HuH-7.5 (cell line): ENCODE results near the gene SIPA1L3.

ENCODE experiments used
- DNase-seq: peaks from one replicate; pipeline ENCODE4 v3.0.0; 2011; ENCODE audit warnings: low spot score

SIPA1L3 gene

DNA sequence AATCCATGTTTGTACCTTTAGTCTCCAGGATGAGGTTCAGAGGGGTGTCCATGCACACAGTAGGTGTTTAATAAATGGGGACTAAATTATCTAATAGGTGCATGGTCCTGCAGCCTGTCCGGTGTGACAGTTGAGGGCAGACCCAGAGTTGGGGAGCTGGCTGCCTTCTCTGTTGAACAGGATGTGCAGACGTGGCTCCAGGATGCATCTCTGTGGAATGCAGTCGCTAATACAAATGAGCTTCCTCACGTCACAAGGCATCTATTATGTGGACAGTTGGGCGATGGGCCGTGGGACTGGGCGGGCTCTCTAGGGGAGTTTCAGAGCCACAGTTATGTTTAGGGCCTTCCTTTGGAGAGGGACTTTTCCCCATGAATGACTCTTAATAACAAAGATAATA, 71.0 kb downstream of the SIPA1L3 start:
- DNase-seq: no peak

DNA sequence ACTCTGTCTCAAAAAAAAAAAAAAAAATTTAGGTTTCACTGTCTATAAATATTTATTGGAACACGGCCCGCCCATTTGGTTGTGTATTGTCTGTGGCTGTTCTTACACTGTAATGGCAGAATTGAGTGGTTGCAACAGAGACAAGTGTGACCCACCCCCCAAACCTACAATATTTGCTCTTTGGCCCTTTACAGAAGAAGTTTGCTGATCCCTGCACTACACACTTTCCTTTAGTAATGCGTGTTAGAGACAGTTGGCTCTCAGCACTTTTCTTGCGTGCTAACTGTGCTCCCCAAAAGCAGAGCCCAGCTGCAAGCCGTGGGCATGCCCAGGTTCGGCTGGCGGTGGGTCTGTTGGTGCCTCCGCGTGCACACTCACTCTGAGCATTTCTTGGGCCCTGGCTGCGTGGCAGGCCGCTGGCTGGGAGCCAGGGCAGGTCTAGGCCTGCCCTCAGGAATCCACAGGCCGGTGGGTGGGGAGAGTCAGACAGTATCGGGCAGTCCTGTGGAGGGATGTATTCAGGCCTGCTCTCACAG, 72.6 kb downstream of the SIPA1L3 start:
- DNase-seq: no peak

DNA sequence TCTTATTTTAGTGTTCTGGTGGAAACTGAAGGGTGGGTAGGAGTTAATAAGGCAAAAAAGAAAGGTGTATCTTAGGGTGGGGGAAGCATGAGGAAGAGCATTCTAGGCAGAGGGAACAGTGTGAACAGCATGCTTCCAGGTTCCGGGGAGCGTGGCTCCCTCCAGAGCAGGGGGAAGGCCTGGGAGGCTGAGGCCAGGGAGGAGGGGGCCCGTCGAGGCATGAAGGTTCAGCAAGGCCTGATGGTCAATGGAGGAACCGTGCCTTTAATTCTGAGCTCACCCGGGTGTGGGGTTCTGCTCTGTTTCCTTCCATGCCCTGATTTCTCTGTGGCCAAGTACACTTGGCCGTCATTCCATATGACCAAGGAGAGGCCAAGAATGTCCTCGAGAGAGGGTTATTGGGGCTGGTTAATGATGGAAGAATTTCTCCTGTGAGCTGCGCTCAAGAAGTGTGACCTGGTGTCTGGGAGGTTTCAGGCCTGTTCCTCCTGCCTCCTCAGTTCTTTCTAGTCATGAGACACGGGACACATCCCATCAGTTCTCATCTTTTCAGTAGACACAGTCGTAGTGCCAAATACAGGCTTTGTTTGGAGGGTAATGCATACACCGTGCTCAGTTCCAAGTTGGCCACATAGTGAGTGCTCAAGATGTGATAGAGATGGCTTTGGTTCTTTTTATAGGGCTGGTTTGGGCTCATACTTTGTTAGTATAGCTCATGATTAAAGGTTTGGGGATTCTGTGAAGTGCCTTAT, 73.6 kb downstream of the SIPA1L3 start:
- DNase-seq: no peak

DNA sequence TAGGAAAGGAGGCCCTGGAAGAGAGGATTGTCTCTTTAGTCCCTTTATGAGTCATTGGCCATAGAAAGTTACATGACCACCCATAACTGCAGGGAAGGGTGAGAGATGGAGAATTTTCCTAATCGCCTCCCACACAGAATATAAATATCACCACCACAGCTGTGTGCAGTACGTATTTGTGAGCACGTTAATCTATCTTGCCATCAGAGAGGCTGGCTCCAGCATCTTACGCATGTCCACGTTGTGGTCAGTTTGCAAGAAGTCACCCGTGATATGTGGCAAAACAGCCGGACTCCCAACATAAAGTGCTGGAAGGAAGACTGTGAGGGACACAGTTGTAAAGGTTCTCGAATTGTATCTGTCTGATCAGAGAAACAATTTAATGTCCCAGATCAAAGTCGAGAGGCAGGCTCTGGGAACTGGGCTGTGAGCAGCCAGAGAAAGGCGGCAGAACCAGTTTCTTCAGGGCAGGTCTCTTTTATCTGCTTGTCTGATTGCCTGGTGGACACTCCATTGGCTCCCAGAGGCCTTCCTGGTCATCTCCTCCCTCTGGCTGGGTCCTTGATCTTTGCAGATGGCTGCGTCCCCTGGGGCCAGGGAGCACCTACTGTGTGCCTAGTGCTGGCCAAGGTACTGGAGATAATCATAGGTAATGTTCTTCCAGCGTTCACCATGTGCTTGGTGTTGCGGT, 74.9 kb downstream of the SIPA1L3 start:
- DNase-seq: no peak

DNA sequence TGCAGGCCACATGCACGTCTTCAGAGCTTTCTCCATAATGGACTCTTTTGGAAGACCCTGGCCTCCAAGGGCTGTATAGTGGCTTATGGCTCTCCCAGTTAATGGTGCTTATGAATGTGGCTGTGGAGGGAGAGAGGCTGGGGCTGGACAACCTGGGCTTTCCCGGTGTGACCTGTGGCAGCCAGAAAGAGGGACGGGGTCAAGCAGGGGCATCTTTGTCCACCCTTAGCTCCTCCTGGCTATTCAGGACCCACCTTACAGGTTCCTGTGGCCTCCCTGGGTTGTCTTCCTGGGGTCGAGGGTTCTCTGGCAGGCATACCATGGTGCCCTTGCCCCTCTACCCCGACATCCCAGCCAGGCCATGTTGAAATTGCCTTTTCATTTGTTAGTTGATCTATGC, 75.6 kb downstream of the SIPA1L3 start:
- DNase-seq: no peak

DNA sequence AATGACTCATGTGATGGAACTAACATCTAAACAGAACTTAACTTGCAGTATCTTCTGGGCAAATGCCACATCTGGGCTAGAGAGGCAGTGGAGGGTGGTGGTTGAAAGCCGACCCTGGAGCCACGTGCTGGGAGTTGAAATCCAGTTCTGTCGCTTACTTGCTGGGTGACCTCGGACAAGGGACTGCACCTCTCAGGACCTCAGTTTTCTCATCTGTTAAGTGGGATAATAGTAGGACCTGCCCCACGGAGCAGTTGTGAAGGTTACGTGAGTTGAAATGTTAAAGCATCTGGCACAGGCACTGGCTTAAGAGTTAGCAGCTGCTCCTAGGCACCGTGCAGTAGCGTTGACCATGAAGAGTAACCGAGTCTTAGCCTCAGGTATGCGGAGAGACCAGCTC, 76.1 kb downstream of the SIPA1L3 start:
- no peak for DNase-seq

DNA sequence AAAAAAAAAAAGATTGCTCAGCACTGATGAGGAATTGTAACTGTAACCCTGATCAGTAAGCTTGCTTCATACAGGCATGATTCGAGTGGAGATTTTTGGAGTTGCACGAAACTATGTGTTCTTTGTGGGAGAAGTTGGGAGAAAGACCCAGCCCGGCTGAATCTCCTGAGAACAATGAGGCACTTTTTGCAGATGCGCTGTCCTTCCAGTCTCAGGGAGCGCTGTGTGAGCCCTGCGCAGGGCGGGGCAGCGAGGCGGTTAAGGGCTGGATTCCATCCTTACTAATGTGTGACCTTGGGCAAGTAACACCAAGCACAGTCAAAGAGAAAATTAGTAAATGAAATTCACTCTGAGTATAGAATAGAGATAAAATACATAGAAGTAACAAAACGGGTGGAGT, 76.9 kb downstream of the SIPA1L3 start:
- DNase-seq: no peak

DNA sequence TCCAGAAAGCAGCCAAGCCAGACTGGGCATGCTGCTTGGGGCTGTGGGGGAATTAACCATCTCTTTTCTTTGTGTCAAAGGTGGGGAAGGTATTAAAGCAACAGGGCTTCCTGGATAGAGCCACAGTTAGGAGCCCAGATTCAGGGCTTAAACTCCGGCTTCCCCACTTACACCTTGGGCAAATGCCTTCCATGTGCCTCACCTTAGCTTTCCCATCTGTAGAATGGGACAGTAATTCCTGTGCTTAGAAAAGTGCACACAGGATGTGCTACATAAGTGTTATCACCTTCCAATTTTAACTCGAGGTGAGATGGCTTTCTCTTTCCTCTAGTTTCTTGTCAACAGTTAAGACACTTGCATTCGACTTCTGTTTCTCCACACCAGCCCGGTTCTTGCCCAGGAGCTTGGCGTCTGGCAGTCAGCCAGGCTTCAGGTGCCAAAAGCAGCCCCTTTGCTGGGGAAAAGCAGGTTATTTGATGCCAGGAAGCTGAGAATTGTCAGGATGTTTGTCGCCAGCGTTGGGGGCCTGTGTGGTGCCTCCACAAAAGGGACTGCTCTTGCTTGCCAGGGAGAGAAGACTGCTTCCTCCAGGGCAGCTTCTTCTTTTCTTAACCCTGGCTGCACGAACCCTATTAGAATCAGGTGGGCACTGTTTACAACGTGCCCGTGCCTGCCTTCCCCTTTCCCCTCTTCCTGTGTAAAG, 79.2 kb downstream of the SIPA1L3 start:
- DNase-seq: no peak

DNA sequence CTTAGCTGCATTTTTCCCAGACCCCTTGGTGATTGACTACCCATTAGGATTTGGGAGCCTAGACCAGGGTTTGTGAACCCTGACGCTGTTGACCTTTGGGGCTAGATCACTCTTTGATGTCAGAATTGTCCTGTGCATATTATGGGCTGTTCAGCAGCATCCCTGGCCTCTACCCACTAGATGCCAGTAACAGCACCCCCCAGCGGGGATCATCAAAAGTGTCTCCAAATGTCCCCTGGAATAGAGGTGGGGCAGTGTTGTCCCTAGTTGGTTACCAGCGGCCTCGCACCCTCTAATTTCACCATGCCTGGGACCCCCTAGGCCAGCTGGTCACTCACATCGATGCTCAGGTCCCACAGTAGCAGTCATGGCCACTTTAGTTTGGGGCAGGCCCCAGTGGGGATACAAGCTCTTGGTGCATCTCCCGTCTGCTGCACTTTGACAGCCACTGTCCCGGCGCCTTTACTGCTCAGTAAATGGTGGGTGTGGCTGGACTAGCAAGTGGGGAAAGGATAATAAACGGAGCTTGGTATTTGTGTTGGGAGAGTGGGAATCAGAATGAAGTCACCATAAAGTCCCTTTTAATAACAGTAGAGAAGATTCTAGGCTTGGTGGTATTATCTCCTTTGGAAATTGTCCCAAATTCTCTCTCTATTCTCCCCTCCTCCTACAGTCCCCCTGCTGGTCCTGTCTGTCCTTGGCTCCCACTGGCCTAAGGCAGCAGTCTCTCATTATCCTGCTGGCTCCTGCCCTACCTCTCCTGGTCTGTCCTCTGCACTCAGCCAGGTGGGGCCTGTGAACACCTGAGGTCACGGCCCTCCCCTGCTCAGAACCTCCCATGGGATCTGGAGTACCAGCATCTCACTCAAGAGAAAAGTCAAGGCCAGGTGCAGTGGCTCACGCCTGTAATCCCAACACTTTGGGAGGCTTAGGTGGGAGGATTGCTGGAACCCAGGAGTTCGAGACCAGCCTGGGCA, 80.6 kb downstream of the SIPA1L3 start:
- no peak for DNase-seq

DNA sequence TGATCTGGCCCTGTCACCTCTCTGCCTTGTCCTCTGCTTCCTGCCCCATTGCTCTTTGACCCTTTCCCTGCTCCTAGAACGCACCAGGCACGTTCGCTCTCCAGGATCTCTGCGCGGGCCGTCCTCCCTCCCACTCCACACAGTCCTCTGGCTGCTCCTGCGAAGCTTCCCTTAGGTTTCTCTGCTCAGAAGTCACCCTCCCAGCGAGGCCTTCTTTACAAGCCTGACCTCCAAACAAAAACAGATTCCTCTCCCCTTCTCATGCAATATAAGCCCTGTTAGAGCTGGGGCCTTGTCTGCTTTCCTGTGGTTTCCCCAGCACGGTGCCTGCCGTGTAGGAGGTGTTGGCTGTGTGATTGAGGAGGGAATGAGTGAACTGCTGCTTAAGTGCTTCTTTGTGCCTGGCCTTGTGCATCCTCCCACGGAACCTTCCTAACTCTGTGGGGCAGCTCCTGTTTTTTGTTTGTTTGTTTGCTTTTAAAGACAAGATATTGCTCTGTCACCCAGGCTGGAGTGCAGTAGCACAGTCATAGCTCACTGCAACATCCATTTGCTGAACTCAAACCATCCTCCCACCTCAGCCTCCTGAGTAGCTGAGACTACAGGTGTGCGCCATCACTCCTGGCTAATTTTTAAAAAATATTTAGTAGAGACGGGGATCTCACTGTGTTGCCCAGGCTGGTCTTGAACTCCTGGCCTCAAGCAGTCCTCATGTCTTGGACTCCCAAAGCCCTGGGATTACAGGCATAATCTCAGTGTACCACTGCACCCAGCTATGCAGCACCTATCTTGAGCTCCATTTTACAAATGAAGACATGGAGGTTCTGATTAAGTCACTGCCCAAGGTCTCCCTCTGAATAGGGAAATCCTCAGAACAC, 82.0 kb downstream of the SIPA1L3 start:
- DNase-seq: no peak

DNA sequence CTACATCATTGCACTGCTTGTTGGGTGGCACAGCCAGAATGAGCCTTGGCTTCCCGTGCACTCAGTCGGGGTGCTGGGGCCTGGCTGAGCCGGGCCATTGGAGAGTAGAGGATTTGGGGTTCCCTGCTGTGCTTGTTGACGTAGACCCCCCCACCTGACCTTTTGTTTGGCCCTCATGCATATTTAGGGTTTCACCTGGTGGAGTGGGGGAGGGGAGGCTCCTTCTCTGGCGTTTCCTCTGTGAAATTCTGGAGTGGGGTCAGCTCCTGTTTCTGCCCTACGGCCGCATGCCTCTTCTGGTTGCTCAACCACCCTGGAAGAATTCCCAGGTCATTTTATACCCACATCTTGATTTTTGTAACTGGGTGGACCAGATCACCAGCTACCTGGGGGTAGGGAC, 82.8 kb downstream of the SIPA1L3 start:
- no peak for DNase-seq

DNA sequence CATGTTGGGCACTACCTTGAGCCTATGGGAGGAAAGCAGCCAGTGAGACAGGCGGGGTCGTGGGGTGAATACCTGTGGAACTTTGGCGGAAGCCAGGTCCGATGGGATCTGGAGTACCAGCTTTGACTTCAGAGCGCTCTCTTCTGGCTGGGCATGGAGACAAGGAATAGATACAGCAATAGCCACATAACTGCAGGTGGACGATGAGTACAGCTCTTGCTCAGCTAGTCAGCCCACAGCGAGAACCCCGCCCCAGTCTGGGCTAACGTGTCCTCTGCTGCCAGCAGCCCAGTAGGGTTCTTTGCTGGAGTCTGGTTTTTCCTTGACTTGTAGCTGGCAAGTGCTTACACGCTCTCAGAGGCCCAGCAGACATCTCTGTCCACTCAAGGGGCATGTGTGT, 83.4 kb downstream of the SIPA1L3 start:
- no peak for DNase-seq

DNA sequence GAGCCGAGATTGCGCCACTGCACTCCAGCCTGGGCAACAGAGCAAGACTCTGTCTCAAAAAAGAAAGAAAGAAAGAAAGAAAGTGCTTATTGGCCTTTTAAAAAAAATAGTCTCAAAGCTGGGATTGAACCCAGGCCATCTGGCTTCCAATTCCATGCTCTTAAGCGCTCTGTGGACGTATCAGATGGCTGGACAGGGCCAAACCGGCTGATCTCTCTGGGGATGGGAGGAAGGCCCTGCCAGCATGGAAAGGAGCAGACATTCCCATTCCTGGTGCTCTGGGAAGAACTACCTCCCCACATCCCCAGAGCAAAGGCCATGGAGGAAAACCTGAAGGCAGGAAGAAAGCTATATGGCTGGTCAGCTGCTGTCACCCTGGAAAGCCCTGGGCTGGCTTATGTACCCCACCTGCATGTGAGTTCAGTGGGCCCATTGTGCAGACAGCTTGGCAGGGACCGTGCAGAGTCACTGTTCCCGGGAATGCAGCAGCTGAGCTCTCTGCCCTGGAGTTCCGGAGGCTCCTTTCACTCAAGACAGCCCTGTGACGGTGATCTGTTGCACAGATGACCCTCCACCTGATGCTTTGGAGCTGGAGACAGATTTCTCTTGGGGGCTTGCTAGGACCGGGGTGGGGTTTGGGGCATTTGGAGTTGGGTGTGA, 84.3 kb downstream of the SIPA1L3 start:
- DNase-seq: no peak

DNA sequence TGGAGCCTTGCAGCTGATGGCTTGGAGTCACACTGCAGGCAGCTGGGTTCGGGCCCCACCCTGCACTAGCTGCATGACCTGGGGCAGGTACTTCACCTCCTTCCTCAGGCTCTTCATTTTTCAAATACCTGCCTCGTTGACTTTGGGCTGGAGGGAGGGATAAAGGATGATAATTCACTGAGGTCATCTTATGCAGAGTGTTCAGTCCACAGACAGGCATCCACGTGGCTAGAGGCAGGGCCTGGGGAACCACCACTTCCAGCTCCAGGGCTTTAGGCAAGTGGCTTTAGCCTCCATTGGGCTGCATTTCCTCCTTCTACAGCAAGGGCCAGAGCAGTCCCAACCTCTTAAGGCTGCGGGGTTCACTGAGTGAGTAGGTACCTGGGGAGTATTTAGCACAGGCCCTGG, 84.8 kb downstream of the SIPA1L3 start:
- DNase-seq: no peak

DNA sequence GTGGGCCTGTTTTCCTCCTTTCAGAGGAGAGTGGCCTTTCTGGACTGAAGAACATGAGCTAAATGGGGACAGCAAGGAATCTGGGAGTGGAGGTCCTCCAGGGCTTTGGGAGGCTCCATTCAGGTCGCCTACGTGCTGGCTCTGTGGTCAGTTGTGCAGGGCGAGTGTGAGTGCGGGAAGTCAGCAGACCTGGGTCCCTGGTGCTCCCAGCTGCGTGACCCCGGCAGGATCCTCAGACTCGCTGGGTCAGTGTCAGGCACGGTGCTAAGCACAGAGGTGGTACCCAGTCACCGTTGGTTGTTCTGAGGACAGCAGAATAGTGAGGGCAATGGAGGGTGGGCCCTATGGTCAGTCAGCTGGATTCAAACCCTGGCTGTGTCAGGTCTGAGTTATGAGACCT, 85.8 kb downstream of the SIPA1L3 start:
- no peak for DNase-seq

DNA sequence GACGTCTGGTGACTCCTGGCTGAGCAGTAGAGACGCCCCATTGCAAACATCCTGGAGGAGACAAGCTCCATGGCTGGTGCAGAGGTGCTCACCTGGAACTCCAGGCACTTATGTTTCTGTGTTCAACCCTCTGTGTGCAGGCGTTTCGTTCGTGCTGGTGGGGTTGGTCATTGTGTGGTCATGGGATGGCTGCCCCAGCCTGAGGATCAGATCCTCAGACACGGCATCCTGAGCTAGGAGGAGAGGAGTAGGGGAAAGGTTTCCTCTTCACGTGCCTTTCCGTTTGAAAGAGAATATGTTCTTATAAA, 87.8 kb downstream of the SIPA1L3 start:
- no peak for DNase-seq

DNA sequence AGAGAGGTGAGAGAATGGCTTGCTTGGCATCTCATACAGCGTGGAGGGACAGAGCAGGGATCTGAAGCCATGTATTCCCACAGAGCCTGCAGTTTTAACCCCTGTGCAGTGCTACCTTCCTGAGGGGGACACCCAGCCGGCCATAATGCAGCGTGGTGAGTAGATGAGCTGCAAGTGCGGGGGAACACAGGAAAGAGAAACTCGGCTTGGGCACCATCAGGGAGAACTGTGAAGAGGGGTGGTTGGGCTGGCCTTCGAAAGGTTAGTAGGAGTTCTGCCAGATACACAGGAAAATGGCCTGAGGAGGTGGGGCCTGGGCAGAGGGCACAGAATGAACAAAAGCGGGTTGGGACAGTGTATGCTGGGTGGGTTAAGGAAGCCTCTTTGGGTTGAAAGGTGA, 88.3 kb downstream of the SIPA1L3 start:
- no peak for DNase-seq

DNA sequence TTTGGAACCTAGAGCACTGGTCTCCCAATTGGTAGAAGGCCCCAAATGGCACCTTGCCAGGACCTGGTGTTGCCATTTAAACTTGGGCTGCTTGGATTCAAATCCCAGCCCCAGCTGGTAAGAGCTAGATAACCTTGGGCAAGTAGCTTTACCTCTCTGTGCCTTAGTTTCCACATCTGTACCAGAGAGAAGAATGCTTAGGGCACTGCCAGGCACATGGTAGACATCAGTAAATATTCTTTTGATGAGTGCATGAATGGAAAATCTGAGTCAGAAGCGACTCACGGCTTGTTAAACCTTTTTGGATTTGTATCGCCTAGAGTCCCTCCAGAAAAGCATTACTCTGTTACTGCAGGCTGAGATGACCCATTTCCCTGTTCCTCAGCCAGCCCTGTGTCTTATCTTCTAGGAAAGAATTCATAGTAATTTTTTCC, 90.9 kb downstream of the SIPA1L3 start:
- DNase-seq: no peak

DNA sequence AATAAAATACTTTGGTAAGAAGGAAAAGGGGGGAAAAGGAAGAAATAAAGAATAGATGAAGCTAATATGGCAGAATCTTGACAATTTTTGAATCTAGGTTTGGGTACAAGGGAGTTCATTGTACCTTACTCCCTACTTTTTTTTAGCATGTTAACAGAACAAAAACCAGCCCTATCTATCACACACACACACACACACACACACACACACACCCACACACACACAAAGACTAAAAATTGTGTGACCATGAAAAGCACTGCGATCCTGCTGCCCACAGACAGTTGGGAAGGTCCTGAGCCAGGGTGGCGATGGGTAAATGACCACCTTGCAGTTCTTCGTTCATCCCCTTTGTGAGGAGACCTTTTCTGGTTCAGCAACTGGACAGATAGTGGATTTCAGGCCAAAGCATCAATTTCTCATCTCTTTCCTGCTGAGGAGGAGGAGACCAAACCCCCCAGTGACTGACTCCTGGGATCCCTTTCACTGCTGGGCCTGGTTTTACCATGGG, 91.8 kb downstream of the SIPA1L3 start:
- DNase-seq: no peak
